ENCODE results near the gene SPDYE8. TPM values are rescaled to one million over a fixed set of nuclear protein-coding genes. Genes with fewer than 3 reads are reported as not detected.
"Not testable (repeated sequence)": the region's sequence is repeated elsewhere in the genome, so short reads cannot be mapped to it uniquely, and the experiment has no call there.

SPDYE8 gene
- total RNA-seq, 1 donor from 2014 or later, result not detected

DNA sequence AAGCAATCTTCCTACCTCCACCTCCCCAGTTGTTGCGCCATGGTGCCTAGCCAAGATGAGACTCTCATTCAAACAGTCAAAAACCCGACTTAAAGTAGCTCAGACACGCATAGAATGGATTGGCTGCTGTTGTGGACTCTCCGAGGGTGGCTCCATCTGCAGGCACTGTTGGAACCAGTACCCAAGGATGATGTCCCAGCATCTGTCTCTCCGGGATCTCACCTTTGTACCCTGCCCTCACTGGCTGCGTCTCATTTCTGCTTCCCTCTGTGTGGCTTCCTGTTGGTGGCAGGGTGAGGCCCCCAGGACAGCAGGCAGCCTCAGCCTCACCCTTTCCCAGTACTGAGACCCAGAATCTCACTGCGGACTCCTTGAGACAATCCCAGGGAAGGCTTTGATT is 54.8 kb downstream of the SPDYE8 start:
- H3K27me3 ChIP-seq (ENCODE audit: low read depth); H3K36me3 ChIP-seq; H3K4me1 ChIP-seq; DNase-seq; H3K27ac ChIP-seq (replicated peaks); intact Hi-C loops (cut with micrococcal nuclease); H3K9me3 ChIP-seq (replicated peaks); H3K4me3 ChIP-seq: not testable (repeated sequence)

DNA sequence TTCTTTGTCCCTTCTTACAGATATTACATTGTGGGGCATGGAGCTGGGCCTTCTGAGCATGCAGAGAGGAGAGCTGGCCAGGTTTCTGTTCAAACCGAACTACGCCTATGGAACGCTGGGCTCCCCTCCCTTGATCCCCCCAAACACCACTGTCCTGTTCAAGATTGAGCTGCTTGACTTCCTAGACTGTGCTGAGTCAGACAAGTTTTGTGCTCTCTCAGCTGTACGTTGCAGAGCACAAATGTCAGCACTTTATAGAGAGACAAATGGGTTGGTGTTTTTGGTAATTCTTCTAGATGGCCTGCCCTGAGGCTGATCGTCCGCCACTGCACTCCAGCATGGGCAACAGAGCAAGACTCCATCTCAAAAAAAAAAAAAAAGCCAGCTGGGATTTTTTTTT is 58.1 kb downstream of the SPDYE8 start:
- H3K4me1 ChIP-seq; DNase-seq; H3K27ac ChIP-seq (replicated peaks); H3K36me3 ChIP-seq; H3K27me3 ChIP-seq (ENCODE audit: low read depth); H3K4me3 ChIP-seq; H3K9me3 ChIP-seq (replicated peaks); intact Hi-C loops (cut with micrococcal nuclease): not testable (repeated sequence)

Other genes starting within 250 kb of the SPDYE8 start
- 2.5 TPM for gene TYW1B, start 201.6 kb downstream of the SPDYE8 start, total RNA-seq
- gene POM121, start 104.7 kb downstream of the SPDYE8 start, total RNA-seq, result 17.3 TPM
- not detected for gene TRIM74, start 60.3 kb downstream of the SPDYE8 start, total RNA-seq
- gene SPDYE11, start 28.1 kb upstream of the SPDYE8 start, total RNA-seq, result not detected
- gene SPDYE9, start 56.3 kb upstream of the SPDYE8 start, total RNA-seq, result not detected

All from left ventricle myocardium inferior (tissue), 1 donor.